Heart left ventricle (tissue), 16 donors: Measurements from ENCODE around the gene POLR2A. TPM values are rescaled to one million over a fixed set of nuclear protein-coding genes. Genes with fewer than 3 reads are reported as not detected.
A peak's percentile ranks its signal among the peaks of the same experiment; 100 is the strongest.

ENCODE experiments used
- ATAC-seq, 4 donors: fragments of 200-7000 bp; cut with Tn5 transposase; one replicate each; pipeline ENCODE4 v1.9.1; 2020 to 2022; ENCODE audit warnings: moderate library complexity in 4 of 4, mild to moderate bottlenecking in 3 of 4, moderate number of reproducible peaks in 1 of 4
- DNase-seq, 5 donors: peaks; one replicate each; pipeline ENCODE4 v3.0.0-alpha.2; 2020
- H3K27ac ChIP-seq, 12 donors: fragments of 200-600 bp; sonication (generic) in 4 of 12; one replicate each; pipeline versions ENCODE4 v1.5.0 to v1.8.0; 2016 to 2022; ENCODE audit warnings: mild to moderate bottlenecking in 2 of 12
- H3K27me3 ChIP-seq, 9 donors: fragments of 200-600 bp; sonication (generic) in 2 of 9; one replicate each; pipeline versions ENCODE4 v1.5.1 to v1.8.0; 2016 to 2022; ENCODE audit warnings: mild to moderate bottlenecking in 3 of 9
- H3K36me3 ChIP-seq, 9 donors: fragments of 200-600 bp; sonication (generic) in 2 of 9; one replicate each; pipeline versions ENCODE4 v1.5.0 to v1.8.0; 2018 to 2022; ENCODE audit warnings: mild to moderate bottlenecking in 2 of 9
- H3K4me1 ChIP-seq, 12 donors: fragments of 200-600 bp; sonication (generic) in 4 of 12; one replicate each; pipeline versions ENCODE4 v1.5.0 to v1.8.0; 2016 to 2022; ENCODE audit warnings: mild to moderate bottlenecking in 3 of 12
- H3K4me3 ChIP-seq, 12 donors: fragments of 200-600 bp; sonication (generic) in 4 of 12; one replicate each; pipeline versions ENCODE4 v1.5.0 to v1.8.0; 2017 to 2022; ENCODE audit warnings: mild to moderate bottlenecking in 9 of 12, moderate library complexity in 4 of 12
- H3K9me3 ChIP-seq, 12 donors: fragments of 200-600 bp; sonication (generic) in 4 of 12; one replicate each; pipeline versions ENCODE4 v1.5.0 to v1.8.0; 2016 to 2022; ENCODE audit warnings: mild to moderate bottlenecking in 1 of 12
- CTCF ChIP-seq, 12 donors: fragments of 200-600 bp; sonication (generic) in 4 of 12; IDR thresholded peaks; one replicate each; pipeline versions ENCODE4 v1.5.0 to v1.8.0; 2018 to 2022; ENCODE audit warnings: antibody characterized with exemption in 12 of 12, mild to moderate bottlenecking in 5 of 12
- POLR2A ChIP-seq, 2 donors: fragments of 450-650 bp; IDR thresholded peaks; one replicate each; pipeline ENCODE4 v1.6.1; 2017; ENCODE audit warnings: antibody characterized with exemption in 2 of 2, mild to moderate bottlenecking in 2 of 2, moderate library complexity in 2 of 2
- WGBS, 4 donors: extraction: QIAGEN DNeasy Blood & Tissue Kit in 2 of 4; methylation state at CpG; one replicate each; pipeline versions ENCODE4 v1.1.5 to v1.1.7; 2013 to 2018; 5-methylcytosine and 5-hydroxymethylcytosine counted together
- intact Hi-C, 10 donors: fragments of 100-400 bp; cut with DNase I; formaldehyde crosslinking; loops; one replicate each; pipeline versions ENCODE4 v1.11.1 to v1.14.2; 2022
- polyA plus RNA-seq, 2 donors: library from polyadenylated mRNA; stranded (reverse); fragments of 200-250 nt; gene quantifications; one replicate each; pipeline ENCODE4 v1.2.3, GENCODE V29; 2013
- total RNA-seq, 9 donors: library from RNA; depleted of rRNA in 2 of 9; stranded (reverse); fragments of >200 nt in 2 of 9; fragmentation: NEBNext Ultra II Directional in 3 of 9; extraction: Animal tissue kit (Norgen Biotek cat#: 25700) in 3 of 9; gene quantifications; one replicate each; pipeline versions ENCODE4 v1.1.0 to v1.2.4, GENCODE V29; 2016 to 2023
- donor health status: ischemic (EF 13 %, LVEDD 7.1; RV severe dilation, severe dysfunction).
- donor health status: healthy with polysubstance abuse.
- donor health status: DM: no; HTN: yes; CAD: no.
- donor health status: DM: no; HTN: no; CAD: no.
- donor health status: ischemic (EF 25% LVEDD 6.9; RV normal size, moderate dysfunction).
- donor health status: ischemic (EF 25% LVEDD 5.7; RV mildly dilated, moderate dysfunction).
- donor health status: healthy.
- donor health status: DM: yes; HTN: yes; CAD: no.
- donor health status: ischemic (EF 35%, LVEDD 5.7; RV mildly dilated, moderate dysfunction).
- donor health status: nonischemic (EF 11% LVEDD 7.7; RV severe dilation, severe dysfunction).
- donor health status: DM: yes; HTN: yes; CAD: no.
- donor health status: PGD.
- donor health status: ischemic (EF 29% LVEDD 5.4; RV normal size, mild dysfunction).
- donor health status: nonischemic (EF 23%, LVEDD 6.1; RV moderate dilation, normal function).

Gene POLR2A
- total and polyA plus RNA-seq, 11 donors, result 17.3 to 77.6 (median 41.5) TPM

DNA sequence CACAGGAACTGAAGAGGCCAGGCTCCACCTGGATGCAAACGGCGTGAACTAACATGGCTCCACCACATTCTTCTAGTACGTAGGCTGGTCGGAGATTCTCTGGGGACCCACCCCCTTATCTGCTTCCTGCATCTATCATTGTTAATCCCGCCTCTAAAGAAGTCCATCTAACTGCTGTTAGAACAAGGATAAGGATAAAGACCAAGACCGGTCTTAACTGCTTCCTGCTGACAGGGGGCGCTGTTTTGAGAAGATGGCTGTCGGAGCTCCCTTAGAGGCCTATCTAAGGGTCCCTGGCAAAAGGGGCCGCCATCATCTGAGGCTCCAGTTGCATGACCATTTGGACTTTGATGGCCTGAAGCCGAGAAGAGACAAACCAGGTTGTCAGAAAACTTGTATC lies 38.9 kb downstream of the POLR2A start:
- no peak for TF ChIP-seq POLR2A (IDR thresholded peaks at IDR 0.05)
- TF ChIP-seq CTCF (IDR thresholded peaks at IDR 0.05), result peak; percentile 29 to 62 (median 44)
- H3K4me3 ChIP-seq, result no peak overlapping the region
- ATAC-seq (peak in 2 of 4 donors; percentile 33 to 36), DNase-seq (peak in 4 of 5 donors; percentile 31 to 43 (median 35))
- H3K9me3 ChIP-seq, result peaks cover 0 to 2% (median 0%) of the 10 kb centered on the region in 12 donors
- no peaks in the 10 kb centered on the region for H3K27me3 ChIP-seq
- no peak overlapping the region for H3K27ac ChIP-seq
- no peaks in the 10 kb centered on the region for H3K36me3 ChIP-seq
- intact Hi-C loops, result loop anchor here in 1 of 10 donors (2.0 kb wide), 1 partner anchor 38 kb away; the partner anchor contains the start of gene SENP3
- WGBS, 4 donors, result 25 to 51% (median 36%) methylated on average over 10 of the region's 10 CpGs
- no peaks in the 10 kb centered on the region for H3K4me1 ChIP-seq

DNA sequence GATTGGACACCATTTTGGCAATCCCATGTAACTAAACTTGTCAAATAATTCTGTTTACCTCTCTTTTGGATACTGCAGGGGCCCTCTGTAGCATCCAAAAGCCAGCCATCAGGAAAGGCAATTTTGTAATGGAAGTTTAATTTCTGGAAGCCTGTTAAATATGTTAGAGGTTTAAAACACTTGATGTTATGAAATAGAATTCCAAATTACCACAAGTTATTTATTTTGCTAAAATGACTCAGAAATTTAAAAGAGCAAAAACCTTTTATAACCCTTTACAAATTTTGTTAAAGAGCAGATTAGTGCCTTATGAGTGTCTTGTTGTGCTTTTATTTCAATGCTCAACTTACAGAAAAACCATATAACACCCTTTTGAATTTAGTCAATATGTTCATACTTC lies 44.7 kb downstream of the POLR2A start:
- no peak for ATAC-seq
- H3K27ac ChIP-seq, result no peak overlapping the region
- TF ChIP-seq CTCF (IDR thresholded peaks at IDR 0.05), result no peak
- no peak for TF ChIP-seq POLR2A (IDR thresholded peaks at IDR 0.05)
- no peaks in the 10 kb centered on the region for H3K27me3 ChIP-seq
- H3K9me3 ChIP-seq, result peaks cover 0 to 25% (median 12%) of the 10 kb centered on the region in 12 donors
- no peak for DNase-seq
- intact Hi-C loops, result no loop called here
- no peaks in the 10 kb centered on the region for H3K36me3 ChIP-seq
- H3K4me3 ChIP-seq, result no peak overlapping the region
- no peaks in the 10 kb centered on the region for H3K4me1 ChIP-seq

- intact Hi-C loops, result no loop called here
- peaks cover 0 to 25% (median 12%) of the 10 kb centered on the region in 12 donors for H3K9me3 ChIP-seq
- no peaks in the 10 kb centered on the region for H3K27me3 ChIP-seq
- H3K27ac ChIP-seq, result no peak overlapping the region
- H3K4me1 ChIP-seq, result no peaks in the 10 kb centered on the region
- H3K36me3 ChIP-seq, result no peaks in the 10 kb centered on the region
- 88 to 94% (median 91%) methylated on average over 6 of the region's 6 CpGs for WGBS, 4 donors
- DNase-seq (no peak), ATAC-seq (no peak)
- TF ChIP-seq CTCF (IDR thresholded peaks at IDR 0.05) (no peak), POLR2A (IDR thresholded peaks at IDR 0.05) (no peak)
- H3K4me3 ChIP-seq, result no peak overlapping the region
These were observed 46.1 kb downstream of the POLR2A start for GRCh38 chr17:7530023-7530900.

GRCh38 chr17:7538050-7538449 lies 53.9 kb downstream of the POLR2A start:
- 56 to 89% (median 75%) methylated on average over 3 of the region's 3 CpGs for WGBS, 4 donors
- Histone ChIP-seq H3K4me1 (no peaks in the 10 kb centered on the region), H3K4me3 (no peak overlapping the region), H3K27me3 (no peaks in the 10 kb centered on the region), H3K36me3 (no peaks in the 10 kb centered on the region), H3K27ac (no peak overlapping the region), H3K9me3 (peaks cover 0 to 11% (median 4%) of the 10 kb centered on the region in 12 donors)
- TF ChIP-seq CTCF (IDR thresholded peaks at IDR 0.05) (no peak), POLR2A (IDR thresholded peaks at IDR 0.05) (no peak)
- ATAC-seq (no peak), DNase-seq (no peak)
- intact Hi-C loops, result no loop called here
